C4-2B (cell line): Measurements from ENCODE around the gene SLC8A3.

ENCODE experiments used
- CTCF ChIP-seq: fragments of 450-650 bp; conservative IDR thresholded peaks from 2 replicates; pipeline ENCODE4 v1.5.1; 2017; ENCODE audit warnings: mild to moderate bottlenecking
- ZFX ChIP-seq: fragments of 450-650 bp; IDR thresholded peaks from 2 replicates; pipeline ENCODE4 v1.6.1; 2017

GRCh38 chr14:70018713-70019211 is 170.0 kb downstream of the SLC8A3 start:
- TF ChIP-seq CTCF (no peak), ZFX (no peak)
